ENCODE measurements around the gene MYO15B.

Gene MYO15B

DNA sequence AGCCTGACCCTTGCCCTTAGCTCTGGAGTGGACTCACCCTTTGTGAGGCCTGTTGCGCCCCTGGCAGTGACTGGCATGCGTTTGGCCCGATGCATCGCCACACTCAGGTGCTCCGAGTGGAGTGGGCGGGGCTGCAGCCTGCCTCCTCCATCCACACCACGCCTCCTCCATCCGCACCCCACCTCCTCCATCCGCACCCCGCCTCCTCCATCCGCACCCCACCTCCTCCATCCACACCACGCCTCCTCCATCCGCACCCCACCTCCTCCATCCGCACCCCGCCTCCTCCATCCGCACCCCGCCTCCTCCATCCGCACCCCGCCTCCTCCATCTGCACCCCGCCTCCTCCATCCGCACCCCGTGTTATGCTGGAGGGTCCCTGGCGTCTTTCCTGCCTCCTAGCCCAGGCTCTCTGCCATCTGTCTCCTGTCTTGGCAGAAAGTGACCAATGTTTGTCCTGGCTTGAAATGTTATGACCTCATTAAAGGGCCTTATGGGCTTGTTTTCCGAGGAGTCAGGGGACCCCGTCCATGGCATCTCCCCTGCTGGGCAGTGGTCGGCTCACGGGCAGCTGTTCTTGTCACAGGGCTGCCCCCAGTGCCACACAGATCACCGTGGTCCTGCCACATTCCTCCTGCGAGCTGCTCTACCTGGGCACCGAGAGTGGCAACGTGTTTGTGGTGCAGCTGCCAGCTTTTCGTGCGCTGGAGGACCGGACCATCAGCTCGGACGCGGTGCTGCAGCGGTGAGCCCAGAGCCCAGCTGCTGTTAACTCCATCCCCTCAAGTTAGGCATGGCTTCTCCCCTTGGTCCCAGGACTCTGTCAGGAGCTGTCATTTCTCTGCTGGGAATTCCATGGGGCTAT, 28.7 kb upstream of the MYO15B start:
- no peak for DNase-seq

DNA sequence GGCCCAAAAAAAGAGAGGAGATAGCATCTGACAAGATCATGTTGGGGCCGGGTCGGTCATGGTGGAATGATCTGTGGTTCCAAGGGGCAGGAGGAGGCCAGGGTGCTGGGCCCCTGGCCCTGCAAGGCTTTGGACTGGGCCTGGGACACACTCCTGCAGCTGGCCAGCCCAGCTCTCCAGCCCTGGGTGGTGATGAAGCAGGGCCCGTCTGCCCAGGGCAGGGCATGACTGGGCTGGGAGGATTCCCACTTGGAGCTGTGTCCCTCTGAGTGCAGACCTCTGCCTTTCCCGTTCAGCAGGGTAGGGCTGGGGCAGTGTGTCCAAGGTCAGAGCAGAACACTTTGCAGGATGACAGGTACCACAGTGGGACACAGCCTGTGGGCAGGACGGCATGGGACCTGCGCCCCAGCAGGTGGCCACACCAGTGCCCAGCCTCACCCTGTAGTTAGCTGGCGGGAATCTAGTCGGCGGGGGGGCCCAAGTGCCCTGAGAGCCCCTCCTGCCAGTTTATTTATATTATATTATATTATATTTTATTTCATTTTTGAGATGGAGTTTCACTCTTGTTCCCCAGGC, 27.6 kb upstream of the MYO15B start:
- no peak for DNase-seq

GRCh38 chr17:75561927-75562603, 25.5 kb upstream of the MYO15B start:
- no peak for DNase-seq

DNA sequence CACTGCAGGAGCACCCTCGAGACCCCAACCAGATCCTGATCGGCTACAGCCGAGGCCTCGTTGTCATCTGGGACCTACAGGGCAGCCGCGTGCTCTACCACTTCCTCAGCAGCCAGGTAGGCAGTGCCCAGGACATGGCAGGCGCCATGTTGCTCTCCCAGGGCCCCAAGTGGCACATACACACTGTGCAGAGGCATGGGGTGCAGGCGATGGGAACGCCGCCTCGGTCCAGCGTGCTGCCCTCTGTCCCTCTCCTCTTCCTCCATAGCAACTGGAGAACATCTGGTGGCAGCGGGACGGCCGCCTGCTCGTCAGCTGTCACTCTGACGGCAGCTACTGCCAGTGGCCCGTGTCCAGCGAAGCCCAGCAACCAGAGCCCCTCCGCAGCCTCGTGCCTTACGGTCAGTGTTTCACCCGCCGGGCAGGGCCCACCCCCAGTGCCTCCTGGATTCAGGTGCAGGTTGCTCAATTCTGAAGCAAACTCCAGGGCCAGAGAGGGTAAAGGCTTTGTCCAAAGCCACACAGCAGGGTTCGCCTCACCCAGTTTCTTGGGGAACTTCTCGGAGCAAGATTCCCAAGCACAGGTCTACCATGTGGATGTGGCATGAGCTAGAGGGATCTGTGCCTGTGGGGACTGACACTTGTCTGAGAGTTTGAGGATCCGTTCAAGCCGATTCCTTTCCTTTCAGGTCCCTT, 24.4 kb upstream of the MYO15B start:
- DNase-seq, result no peak

- DNase-seq, result no peak
Observed at GRCh38 chr17:75564195-75564594, 23.4 kb upstream of the MYO15B start.

- DNase-seq, result no peak
Observed at GRCh38 chr17:75565066-75565465, 22.5 kb upstream of the MYO15B start.

- DNase-seq, result no peak
Observed at GRCh38 chr17:75565618-75566017, 22.0 kb upstream of the MYO15B start.

DNA sequence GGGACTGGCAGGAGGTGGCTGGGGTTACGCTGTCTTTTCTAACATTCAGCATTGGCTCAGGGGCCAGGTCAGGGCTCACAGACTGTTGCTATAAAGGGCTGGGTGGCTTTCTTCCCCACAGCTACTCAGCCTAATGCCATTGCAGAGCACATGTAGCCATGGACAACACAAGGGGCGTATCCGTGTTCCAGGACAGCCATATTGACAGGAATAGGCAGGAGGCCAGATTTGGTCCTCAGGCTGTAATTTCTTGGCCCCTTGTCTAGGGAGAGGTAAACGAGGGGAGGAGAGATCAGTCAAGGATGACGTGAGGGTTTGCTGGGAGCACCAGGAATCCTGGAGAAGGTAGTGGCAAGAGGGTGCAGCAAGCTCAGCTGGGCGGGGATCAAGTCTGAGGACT, 21.2 kb upstream of the MYO15B start:
- DNase-seq, result no peak

- no peak for DNase-seq
Observed at GRCh38 chr17:75566834-75567233, 20.8 kb upstream of the MYO15B start.

- no peak for DNase-seq
Observed at GRCh38 chr17:75568412-75569255, 19.0 kb upstream of the MYO15B start.

GRCh38 chr17:75570034-75570676, 17.4 kb upstream of the MYO15B start:
- no peak for DNase-seq

- DNase-seq, result no peak
Observed at GRCh38 chr17:75570772-75571171, 16.8 kb upstream of the MYO15B start.

DNA sequence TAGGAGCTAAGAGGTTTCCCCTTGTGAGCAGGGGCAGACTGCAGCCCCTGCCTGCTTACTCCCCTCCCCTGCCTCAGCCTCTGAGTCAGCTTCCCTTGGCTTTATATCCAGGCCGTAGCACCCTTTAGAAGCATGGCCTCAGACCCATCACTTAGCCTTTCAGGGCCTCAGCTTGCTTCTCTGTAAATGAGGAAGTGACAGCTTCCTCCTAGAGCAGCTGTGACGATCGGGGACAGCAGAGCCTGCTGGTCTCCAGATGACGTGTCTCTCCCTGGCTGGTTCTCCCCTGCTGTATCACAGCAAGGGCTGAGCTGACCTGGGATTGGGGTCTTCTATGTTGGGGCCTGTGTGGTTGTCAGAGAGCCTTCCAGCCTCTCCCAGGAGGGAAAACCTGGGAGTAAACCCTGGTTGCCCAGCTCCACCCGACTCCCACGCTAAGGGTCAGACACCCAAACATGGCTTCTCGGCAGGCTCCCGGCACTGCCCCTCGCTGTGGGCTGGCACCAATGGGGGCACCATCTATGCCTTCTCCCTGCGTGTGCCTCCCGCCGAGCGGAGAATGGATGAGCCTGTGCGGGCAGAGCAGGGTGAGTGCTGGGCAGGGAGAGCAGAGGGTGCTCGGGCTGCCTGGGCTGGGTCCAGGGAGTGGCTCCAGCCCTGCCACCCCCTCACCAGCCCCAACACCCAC, 16.3 kb upstream of the MYO15B start:
- no peak for DNase-seq

- DNase-seq, result no peak
Observed at GRCh38 chr17:75571885-75572215, 15.8 kb upstream of the MYO15B start.

- no peak for DNase-seq
Observed at GRCh38 chr17:75572713-75573539, 14.7 kb upstream of the MYO15B start.

DNA sequence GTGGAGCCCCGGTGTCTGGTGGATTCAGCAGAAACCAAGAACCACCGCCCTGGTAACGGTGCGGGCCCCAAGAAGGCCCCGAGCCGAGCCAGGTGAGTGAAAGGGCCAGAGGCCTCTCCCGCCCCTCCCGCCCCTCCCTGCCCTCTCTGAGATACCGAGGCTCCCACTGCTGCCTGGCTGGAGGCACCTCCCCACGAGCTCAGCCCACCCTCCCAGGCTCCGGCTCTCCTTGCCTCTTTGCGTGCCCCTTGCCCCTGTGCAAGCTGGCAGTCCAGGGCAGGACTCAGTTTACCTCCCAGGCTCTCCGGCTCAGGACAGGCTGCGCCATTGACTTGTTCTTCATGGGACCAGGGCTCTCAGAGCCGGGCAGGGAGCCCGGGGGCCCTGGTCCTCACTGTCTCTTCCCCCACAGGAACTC, 14.1 kb upstream of the MYO15B start:
- DNase-seq, result no peak

- DNase-seq, result no peak
Observed at GRCh38 chr17:75573994-75574393, 13.6 kb upstream of the MYO15B start.

DNA sequence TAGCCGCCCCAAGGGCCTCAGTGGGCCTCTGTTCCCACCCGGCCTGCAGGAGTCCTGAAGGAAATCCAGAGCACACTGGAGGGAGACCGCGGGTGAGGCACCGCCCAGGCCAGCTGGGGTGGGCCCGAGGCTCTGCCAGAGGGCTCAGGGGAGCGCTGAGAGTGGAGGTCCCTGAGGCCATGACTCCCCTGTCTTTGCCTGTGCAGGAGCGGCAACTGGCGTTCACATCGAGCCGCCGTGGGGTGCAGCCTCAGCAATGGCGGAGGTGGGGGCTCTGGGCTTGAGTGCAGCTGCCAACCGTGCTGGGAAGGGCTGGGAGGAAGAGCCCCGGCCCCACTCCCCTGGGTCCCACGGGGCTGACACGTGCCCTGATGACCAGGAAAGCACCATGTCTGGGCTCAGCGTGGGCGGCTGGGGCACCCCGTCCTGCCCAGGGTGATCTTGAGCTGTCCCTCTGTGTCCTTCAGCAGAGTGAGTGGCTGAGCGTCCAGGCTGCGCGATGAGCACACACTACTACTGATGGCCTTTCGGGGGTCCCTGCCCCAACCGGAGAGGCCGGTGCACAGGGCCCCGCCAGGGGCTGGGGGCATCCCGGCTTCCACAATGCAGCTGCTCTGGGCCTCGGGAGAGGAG, 13.1 kb upstream of the MYO15B start:
- DNase-seq, result no peak

- DNase-seq, result no peak
Observed at GRCh38 chr17:75575197-75575596, 12.4 kb upstream of the MYO15B start.

DNA sequence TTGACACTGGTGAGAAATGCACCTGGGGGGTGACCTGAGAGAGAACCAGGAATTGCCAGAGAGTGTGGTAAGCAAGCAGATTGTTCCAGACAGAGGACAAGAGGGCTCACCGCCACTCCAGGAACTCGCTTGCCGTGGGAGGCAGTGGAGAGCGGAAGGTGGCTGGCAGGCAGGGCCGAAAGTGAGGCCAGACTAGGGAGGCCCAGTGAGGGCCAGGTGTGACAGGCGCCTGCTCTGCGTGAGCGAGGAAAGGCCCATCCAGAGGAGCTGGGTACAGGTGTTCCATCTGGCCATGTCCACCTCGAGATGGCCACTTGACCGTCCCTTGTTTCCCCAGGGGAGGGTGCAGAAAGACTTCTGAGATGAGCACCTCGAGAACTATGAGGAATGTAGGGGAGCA, 11.9 kb upstream of the MYO15B start:
- no peak for DNase-seq

All from DMS 273 treated with DMSO at 0.1 percent for 48 hours (cell line).